GM18526 (cell line): ENCODE measurements around the gene INSIG2.

Source experiments
- POLR2A ChIP-seq: IDR thresholded peaks from 3 replicates; pipeline ENCODE4 v1.6.1; 2011; ENCODE audit not compliant: insufficient read length; ENCODE audit errors: extremely low read depth

The INSIG2 gene

GRCh38 chr2:118130385-118130784, 42.1 kb downstream of the INSIG2 start:
- TF ChIP-seq POLR2A, result no peak

- TF ChIP-seq POLR2A, result no peak
Measured at GRCh38 chr2:118131771-118132170, 43.5 kb downstream of the INSIG2 start.

GRCh38 chr2:118133916-118134315, 45.6 kb downstream of the INSIG2 start:
- no peak for TF ChIP-seq POLR2A

GRCh38 chr2:118134650-118135049, 46.4 kb downstream of the INSIG2 start:
- TF ChIP-seq POLR2A, result no peak

- no peak for TF ChIP-seq POLR2A
Measured at GRCh38 chr2:118145207-118145606, 56.9 kb downstream of the INSIG2 start.

- no peak for TF ChIP-seq POLR2A
Measured at GRCh38 chr2:118145806-118146205, 57.5 kb downstream of the INSIG2 start.

- no peak for TF ChIP-seq POLR2A
Measured at GRCh38 chr2:118146315-118147283, 58.3 kb downstream of the INSIG2 start.

- no peak for TF ChIP-seq POLR2A
Measured at GRCh38 chr2:118148133-118148532, 59.9 kb downstream of the INSIG2 start.

GRCh38 chr2:118148809-118149208, 60.5 kb downstream of the INSIG2 start:
- no peak for TF ChIP-seq POLR2A

GRCh38 chr2:118150294-118150693, 62.0 kb downstream of the INSIG2 start:
- no peak for TF ChIP-seq POLR2A

GRCh38 chr2:118151831-118152230, 63.6 kb downstream of the INSIG2 start:
- TF ChIP-seq POLR2A, result no peak

- TF ChIP-seq POLR2A, result no peak
Measured at GRCh38 chr2:118153433-118153832, 65.2 kb downstream of the INSIG2 start.

- TF ChIP-seq POLR2A, result no peak
Measured at GRCh38 chr2:118154176-118154575, 65.9 kb downstream of the INSIG2 start.
